GM12878 (cell line): Measurements from ENCODE around the gene FAM216A.

Source experiments
- BHLHE40 ChIP-seq, 2 experiments: fragments of 450-650 bp in 1 of 2; IDR thresholded peaks; 2 replicates each; pipeline ENCODE4 v1.6.1; 2011 to 2017; ENCODE audit warnings: low read depth in 2 of 2, borderline replicate concordance in 1 of 2, improper control_type of control experiment in 1 of 2, low read length in 1 of 2, mild to moderate bottlenecking in 1 of 2
- CTCF ChIP-seq, 3 experiments: IDR thresholded peaks in 2 of 3; conservative IDR thresholded peaks in 1 of 3; 2 replicates each; pipeline ENCODE4 v1.5.1; 2011; ENCODE audit warnings: low read depth in 3 of 3, low read length in 3 of 3, mild to moderate bottlenecking in 3 of 3, control low read depth in 2 of 3, moderate library complexity in 2 of 3, inconsistent platforms in 1 of 3, mixed read lengths in 1 of 3; ENCODE audit not compliant: control insufficient read depth in 2 of 3, insufficient read depth in 1 of 3; ENCODE audit errors: extremely low read depth in 1 of 3
- HDAC2 ChIP-seq: fragments of 200-600 bp; sonication (generic); IDR thresholded peaks from 2 replicates; pipeline ENCODE4 v1.6.1; 2017
- POLR2AphosphoS5 ChIP-seq: IDR thresholded peaks from 2 replicates; pipeline ENCODE4 v1.6.1; 2011; ENCODE audit warnings: mild to moderate bottlenecking, low read length, inconsistent platforms
- RAD21 ChIP-seq: IDR thresholded peaks from 2 replicates; pipeline ENCODE4 v1.6.1; 2011; ENCODE audit warnings: mild to moderate bottlenecking, low read depth, low read length, moderate library complexity; ENCODE audit not compliant: insufficient read depth
- TF ChIP-seq, protein P1 (sequence below): IDR thresholded peaks from 2 replicates; pipeline ENCODE4 v1.6.1; 2012; ENCODE audit warnings: low read depth, low read length, improper control_type of control experiment

GRCh38 chr12:110530511-110530910, 61.9 kb downstream of the FAM216A start:
- TF ChIP-seq, protein P1, sequence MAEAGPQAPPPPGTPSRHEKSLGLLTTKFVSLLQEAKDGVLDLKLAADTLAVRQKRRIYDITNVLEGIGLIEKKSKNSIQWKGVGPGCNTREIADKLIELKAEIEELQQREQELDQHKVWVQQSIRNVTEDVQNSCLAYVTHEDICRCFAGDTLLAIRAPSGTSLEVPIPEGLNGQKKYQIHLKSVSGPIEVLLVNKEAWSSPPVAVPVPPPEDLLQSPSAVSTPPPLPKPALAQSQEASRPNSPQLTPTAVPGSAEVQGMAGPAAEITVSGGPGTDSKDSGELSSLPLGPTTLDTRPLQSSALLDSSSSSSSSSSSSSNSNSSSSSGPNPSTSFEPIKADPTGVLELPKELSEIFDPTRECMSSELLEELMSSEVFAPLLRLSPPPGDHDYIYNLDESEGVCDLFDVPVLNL = no peak
- no peak for TF ChIP-seq HDAC2
- TF ChIP-seq POLR2AphosphoS5 = no peak
- TF ChIP-seq CTCF (IDR thresholded peaks at IDR 0.05 in 2 of 3, conservative IDR thresholded peaks at IDR 0.05 in 1 of 3; ENCODE audit: control insufficient read depth in 2 of 3, extremely low read depth in 1 of 3, insufficient read depth in 1 of 3, low read depth in 3 of 3, low read length in 3 of 3) = no peak
- no peak for TF ChIP-seq RAD21
- TF ChIP-seq BHLHE40 (IDR thresholded peaks at IDR 0.05; ENCODE audit: borderline replicate concordance in 1 of 2, low read depth in 2 of 2, low read length in 1 of 2) = peak; percentile 48 to 51; a peak in 2 of 4 replicates
